ENCODE results near the gene ASTN2. TPM values are rescaled to one million over a fixed set of nuclear protein-coding genes. Genes with fewer than 3 reads are reported as not detected.
A peak's percentile ranks its signal among the peaks of the same experiment; 100 is the strongest.

The ASTN2 gene
- total and polyA plus RNA-seq, 4 donors: 0.57 to 2.9 (median 1.4) TPM

DNA sequence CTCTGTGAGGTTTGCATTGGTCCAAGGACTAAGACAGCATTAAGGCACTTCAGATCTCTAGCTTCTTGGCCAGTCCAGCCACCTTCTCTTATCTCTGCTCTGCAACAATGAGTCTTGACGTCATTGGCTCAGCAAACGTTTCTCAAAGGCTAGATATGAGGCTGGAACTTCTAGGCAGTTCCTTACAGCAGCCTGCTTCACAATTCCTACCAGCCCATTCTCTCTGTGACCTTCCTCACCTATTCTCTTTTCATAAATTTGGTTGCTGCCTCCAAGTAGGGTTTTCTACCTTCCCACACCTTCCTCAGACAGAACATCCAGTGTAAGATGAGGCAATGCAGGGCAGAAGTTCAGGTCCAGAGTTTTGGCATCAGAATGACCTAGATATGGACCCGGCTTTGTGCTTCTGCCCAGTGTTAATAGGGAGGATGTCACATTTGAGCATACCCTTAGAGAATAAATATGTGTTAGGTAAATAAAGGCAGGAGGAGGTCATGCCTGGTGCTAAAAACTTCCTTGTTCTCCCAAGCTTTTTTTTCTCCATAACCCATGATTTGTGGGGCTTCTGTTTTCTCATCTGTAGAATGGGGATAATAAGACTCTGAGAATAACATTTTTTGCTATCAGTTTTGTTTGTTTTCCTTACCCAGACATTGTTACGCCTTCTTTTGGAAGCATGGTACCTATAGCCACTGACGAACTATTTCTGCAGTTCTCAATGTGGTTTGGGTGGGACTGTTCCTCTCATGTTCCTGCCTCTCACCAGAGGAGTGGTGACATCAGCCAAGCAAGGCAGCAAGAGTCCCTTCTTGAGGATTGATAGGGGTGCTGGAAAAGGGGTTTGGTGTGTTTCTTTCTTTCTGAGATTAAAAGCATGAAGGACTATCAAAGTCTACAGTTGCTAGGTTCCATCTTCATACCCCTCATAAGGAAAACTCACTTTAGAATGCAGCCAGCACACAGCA, 948.3 kb downstream of the ASTN2 start:
- H3K4me1 ChIP-seq (ENCODE audit: control insufficient read depth in 4 of 4, insufficient read depth in 4 of 4, low read length in 3 of 4): peaks cover 0 to 11% (median 0%) of the 10 kb centered on the region in 4 donors
- peak in 1 of 2 donors; percentile 46 for TF ChIP-seq HNF4A (conservative IDR thresholded peaks at IDR 0.05)
- TF ChIP-seq TAF1 (conservative IDR thresholded peaks at IDR 0.05): no peak
- TF ChIP-seq, protein P1, sequence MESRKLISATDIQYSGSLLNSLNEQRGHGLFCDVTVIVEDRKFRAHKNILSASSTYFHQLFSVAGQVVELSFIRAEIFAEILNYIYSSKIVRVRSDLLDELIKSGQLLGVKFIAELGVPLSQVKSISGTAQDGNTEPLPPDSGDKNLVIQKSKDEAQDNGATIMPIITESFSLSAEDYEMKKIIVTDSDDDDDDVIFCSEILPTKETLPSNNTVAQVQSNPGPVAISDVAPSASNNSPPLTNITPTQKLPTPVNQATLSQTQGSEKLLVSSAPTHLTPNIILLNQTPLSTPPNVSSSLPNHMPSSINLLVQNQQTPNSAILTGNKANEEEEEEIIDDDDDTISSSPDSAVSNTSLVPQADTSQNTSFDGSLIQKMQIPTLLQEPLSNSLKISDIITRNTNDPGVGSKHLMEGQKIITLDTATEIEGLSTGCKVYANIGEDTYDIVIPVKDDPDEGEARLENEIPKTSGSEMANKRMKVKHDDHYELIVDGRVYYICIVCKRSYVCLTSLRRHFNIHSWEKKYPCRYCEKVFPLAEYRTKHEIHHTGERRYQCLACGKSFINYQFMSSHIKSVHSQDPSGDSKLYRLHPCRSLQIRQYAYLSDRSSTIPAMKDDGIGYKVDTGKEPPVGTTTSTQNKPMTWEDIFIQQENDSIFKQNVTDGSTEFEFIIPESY (IDR thresholded peaks at IDR 0.05): no peak
- TF ChIP-seq JUND (IDR thresholded peaks at IDR 0.05): no peak
- TF ChIP-seq RXRA (IDR thresholded peaks at IDR 0.05): peak in 1 of 2 donors; percentile 12
- 66% methylated on average over 5 of the region's 5 CpGs for WGBS
- no peaks in the 10 kb centered on the region for H3K36me3 ChIP-seq (ENCODE audit: control insufficient read depth in 4 of 4, insufficient read depth in 3 of 4, low read depth in 1 of 4, low read length in 3 of 4)
- no peak overlapping the region for H3K27ac ChIP-seq (ENCODE audit: low read depth in 1 of 2, low read length in 2 of 2)
- DNase-seq (ENCODE audit: low spot score): no peak
- no peak overlapping the region for H3K4me3 ChIP-seq (ENCODE audit: low read depth in 1 of 3, low read length in 3 of 3)
- no peaks in the 10 kb centered on the region for H3K27me3 ChIP-seq (ENCODE audit: control insufficient read depth in 4 of 4, insufficient read depth in 4 of 4, low read length in 3 of 4)
- H3K9ac ChIP-seq (ENCODE audit: low read depth in 1 of 2, low read length in 2 of 2): no peak overlapping the region
- no peaks in the 10 kb centered on the region for H3K9me3 ChIP-seq (ENCODE audit: control insufficient read depth in 4 of 4, low read length in 3 of 4)

DNA sequence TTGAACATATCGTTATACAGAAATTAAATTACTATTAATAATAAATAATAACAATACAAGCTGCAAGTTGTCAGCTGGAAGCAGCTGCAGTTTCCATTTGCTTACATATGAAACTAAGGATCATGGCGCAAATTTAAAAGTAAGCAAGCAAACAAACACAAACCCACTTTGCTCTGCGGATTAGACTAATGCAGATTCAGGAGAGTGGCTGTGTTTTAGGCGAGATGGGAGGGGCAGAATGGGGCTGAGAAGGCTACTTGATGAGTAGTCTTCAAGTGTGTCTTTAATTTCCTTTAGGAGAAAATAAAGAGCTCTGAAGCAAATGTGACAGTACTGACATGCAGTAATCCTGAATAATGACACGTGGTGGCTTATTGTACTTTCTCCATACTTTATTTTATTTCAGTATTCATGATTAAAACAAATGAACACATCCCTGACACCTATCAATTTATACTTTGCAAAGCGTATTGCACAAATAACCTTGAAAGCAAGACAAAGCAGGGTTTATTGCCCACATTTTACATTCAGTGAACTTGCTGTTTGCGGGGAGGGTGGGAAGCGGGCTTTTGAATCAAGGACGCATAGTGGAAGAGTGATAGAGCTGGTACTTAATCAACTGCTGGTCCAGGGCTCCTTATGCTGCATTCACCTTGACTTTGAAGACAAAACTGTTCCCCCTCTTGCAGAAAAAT, 949.1 kb downstream of the ASTN2 start:
- H3K27me3 ChIP-seq (ENCODE audit: control insufficient read depth in 4 of 4, insufficient read depth in 4 of 4, low read length in 3 of 4): no peaks in the 10 kb centered on the region
- DNase-seq (ENCODE audit: low spot score): no peak
- no peaks in the 10 kb centered on the region for H3K36me3 ChIP-seq (ENCODE audit: control insufficient read depth in 4 of 4, insufficient read depth in 3 of 4, low read depth in 1 of 4, low read length in 3 of 4)
- 95% methylated on average over 9 of the region's 9 CpGs for WGBS
- TF ChIP-seq RXRA (IDR thresholded peaks at IDR 0.05) (no peak), HNF4G (IDR thresholded peaks at IDR 0.05) (no peak), JUND (IDR thresholded peaks at IDR 0.05) (no peak), TAF1 (conservative IDR thresholded peaks at IDR 0.05) (no peak), YY1 (IDR thresholded peaks at IDR 0.05) (no peak), FOXA2 (IDR thresholded peaks at IDR 0.05) (no peak)
- TF ChIP-seq, protein P2, sequence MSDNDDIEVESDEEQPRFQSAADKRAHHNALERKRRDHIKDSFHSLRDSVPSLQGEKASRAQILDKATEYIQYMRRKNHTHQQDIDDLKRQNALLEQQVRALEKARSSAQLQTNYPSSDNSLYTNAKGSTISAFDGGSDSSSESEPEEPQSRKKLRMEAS (IDR thresholded peaks at IDR 0.05): no peak
- H3K4me1 ChIP-seq (ENCODE audit: control insufficient read depth in 4 of 4, insufficient read depth in 4 of 4, low read length in 3 of 4): peaks cover 0 to 11% (median 0%) of the 10 kb centered on the region in 4 donors
- no peaks in the 10 kb centered on the region for H3K9me3 ChIP-seq (ENCODE audit: control insufficient read depth in 4 of 4, low read length in 3 of 4)
- H3K9ac ChIP-seq (ENCODE audit: low read depth in 1 of 2, low read length in 2 of 2): no peak overlapping the region
- no peak overlapping the region for H3K4me3 ChIP-seq (ENCODE audit: low read depth in 1 of 3, low read length in 3 of 3)
- no peak overlapping the region for H3K27ac ChIP-seq (ENCODE audit: low read depth in 1 of 2, low read length in 2 of 2)

DNA sequence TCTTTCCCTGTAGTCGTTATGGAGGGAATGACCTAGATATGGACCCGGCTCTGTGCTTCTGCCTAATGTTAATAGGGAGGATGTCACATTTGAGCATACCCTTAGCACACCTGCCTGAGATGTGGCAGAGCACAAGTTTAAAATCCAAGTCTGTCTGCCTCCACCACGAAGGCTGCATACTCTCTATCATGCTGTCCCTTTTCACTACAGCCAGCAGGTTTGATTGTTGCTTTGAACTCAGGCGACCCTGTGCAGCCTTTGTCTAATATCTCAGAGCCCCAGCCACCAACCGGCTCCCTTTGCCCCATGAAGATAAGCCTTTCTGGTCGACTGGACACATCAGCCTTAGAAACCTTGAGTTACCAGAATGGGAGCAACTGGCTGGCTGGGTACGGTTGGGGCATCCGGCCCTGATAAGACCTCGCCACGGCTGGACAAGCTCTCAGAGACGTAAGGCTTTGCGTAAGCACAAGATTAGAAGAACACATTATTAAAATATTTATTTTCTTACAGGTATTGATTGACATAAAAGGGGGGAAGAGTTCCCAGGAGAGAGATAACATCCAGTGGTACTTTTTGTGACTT, 949.8 kb downstream of the ASTN2 start:
- Histone ChIP-seq H3K27ac (ENCODE audit: low read depth in 1 of 2, low read length in 2 of 2) (no peak overlapping the region), H3K27me3 (ENCODE audit: control insufficient read depth in 4 of 4, insufficient read depth in 4 of 4, low read length in 3 of 4) (no peaks in the 10 kb centered on the region), H3K9me3 (ENCODE audit: control insufficient read depth in 4 of 4, low read length in 3 of 4) (no peaks in the 10 kb centered on the region), H3K9ac (ENCODE audit: low read depth in 1 of 2, low read length in 2 of 2) (no peak overlapping the region), H3K4me1 (ENCODE audit: control insufficient read depth in 4 of 4, insufficient read depth in 4 of 4, low read length in 3 of 4) (peaks cover 0 to 11% (median 0%) of the 10 kb centered on the region in 4 donors), H3K4me3 (ENCODE audit: low read depth in 1 of 3, low read length in 3 of 3) (no peak overlapping the region), H3K36me3 (ENCODE audit: control insufficient read depth in 4 of 4, insufficient read depth in 3 of 4, low read depth in 1 of 4, low read length in 3 of 4) (no peaks in the 10 kb centered on the region)
- TF ChIP-seq RAD21 (IDR thresholded peaks at IDR 0.05): no peak
- WGBS: 71% methylated on average over 12 of the region's 12 CpGs
- DNase-seq (ENCODE audit: low spot score): peak; percentile 70

Data from liver (tissue), 9 donors.